BJ (cell line): ENCODE measurements around the gene RUFY2. TPM values are rescaled to one million over a fixed set of nuclear protein-coding genes. Genes with fewer than 3 reads are reported as not detected.
A peak's percentile ranks its signal among the peaks of the same experiment; 100 is the strongest.

Experiments
- CTCF ChIA-PET: fragments of 350-600 bp; formaldehyde crosslinking; extraction: SDS; loops from one replicate; lab custom pipeline; 2021; ENCODE audit warnings: antibody characterized with exemption, inconsistent platforms; lab: Yijun Ruan, JAX
- POLR2A ChIA-PET: fragments of 300-600 bp; sonication (Branson Sonifier 250); formaldehyde crosslinking; extraction: SDS; loops from one replicate; lab custom pipeline; 2021; ENCODE audit warnings: antibody characterized with exemption; lab: Charles Lee
- DNase-seq: peaks from one replicate; pipeline ENCODE4 v3.0.0-alpha.2; 2011; ENCODE audit warnings: low read depth
- H3K27me3 ChIP-seq: 2 replicates; pipeline ENCODE4 v1.6.0; 2011; ENCODE audit warnings: low read length; ENCODE audit not compliant: control insufficient read depth, insufficient read depth
- H3K36me3 ChIP-seq: 2 replicates; pipeline ENCODE4 v1.5.1; 2011; ENCODE audit warnings: low read length; ENCODE audit not compliant: control insufficient read depth, insufficient read depth
- H3K4me3 ChIP-seq: 2 replicates; pipeline ENCODE4 v1.5.1; 2011; ENCODE audit warnings: low read depth, mild to moderate bottlenecking, control low read depth, low read length
- CTCF ChIP-seq: IDR thresholded peaks from 2 replicates; pipeline ENCODE4 v1.5.1; 2011; ENCODE audit warnings: low read depth, mild to moderate bottlenecking, control low read depth, inconsistent platforms, low read length, moderate library complexity; ENCODE audit not compliant: insufficient read depth
- polyA plus RNA-seq: library from polyadenylated mRNA; depleted of rRNA; stranded (reverse); fragments of >200 nt; gene quantifications from 2 replicates; pipeline ENCODE4 v1.2.3, GENCODE V29; 2011; rRNA removed

RUFY2 gene
- polyA plus RNA-seq, 1 experiment, result 6.7 TPM

DNA sequence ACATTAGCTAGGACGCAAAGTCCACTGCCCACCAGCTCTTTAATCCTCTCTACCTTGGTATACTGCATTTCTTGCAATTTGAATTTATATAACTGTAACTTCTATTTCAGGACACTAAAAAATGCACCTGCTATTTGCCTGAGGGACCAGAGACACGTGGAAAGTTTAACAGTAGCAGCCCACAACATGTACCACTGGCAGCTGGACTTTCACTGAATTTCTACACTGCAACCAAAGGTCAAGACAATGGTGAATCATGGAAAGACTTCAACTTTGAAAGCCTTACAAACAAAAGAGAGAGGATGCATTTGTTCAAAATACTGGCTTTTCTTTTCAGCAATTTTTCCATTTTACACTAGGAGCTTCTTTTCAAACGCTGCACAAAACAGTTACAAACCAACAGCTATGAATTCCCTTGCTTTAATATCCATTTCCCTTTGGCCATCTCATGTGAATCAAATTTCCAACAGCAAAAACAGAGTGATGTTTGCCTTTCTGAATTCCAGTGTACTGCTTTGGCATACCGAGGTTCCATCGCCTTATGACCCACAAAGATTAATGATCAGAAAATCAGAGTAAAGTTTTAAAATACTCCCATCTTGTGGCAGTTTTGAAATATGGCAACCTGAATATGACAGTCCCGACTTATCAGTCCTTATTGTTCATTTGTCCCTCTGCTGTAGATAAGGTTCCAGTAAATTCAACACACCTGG is 105.1 kb downstream of the RUFY2 start:
- CTCF ChIA-PET, result interaction anchor here (0.6 to 4.9 kb wide), 22 partner anchors 8 to 592 kb away, joined by 3 to 93 read pairs (median 4); partner anchors contain the start of gene ATOH7
- Histone ChIP-seq H3K36me3 (no peaks in the 10 kb centered on the region), H3K27me3 (no peaks in the 10 kb centered on the region), H3K4me3 (no peak overlapping the region)
- DNase-seq, result peak; percentile 24
- POLR2A ChIA-PET, result no interaction called here
- peak; percentile 50 for TF ChIP-seq CTCF

- CTCF ChIA-PET, result interaction anchor here (0.6 to 4.9 kb wide), 17 partner anchors 8 to 446 kb away, joined by 3 to 93 read pairs (median 6); partner anchors contain the start of gene ATOH7
- DNase-seq, result no peak
- H3K36me3 ChIP-seq, result no peaks in the 10 kb centered on the region
- TF ChIP-seq CTCF, result no peak
- no peaks in the 10 kb centered on the region for H3K27me3 ChIP-seq
- H3K4me3 ChIP-seq, result no peak overlapping the region
- POLR2A ChIA-PET, result no interaction called here
Measured at GRCh38 chr10:68301301-68301700, 105.8 kb downstream of the RUFY2 start.

DNA sequence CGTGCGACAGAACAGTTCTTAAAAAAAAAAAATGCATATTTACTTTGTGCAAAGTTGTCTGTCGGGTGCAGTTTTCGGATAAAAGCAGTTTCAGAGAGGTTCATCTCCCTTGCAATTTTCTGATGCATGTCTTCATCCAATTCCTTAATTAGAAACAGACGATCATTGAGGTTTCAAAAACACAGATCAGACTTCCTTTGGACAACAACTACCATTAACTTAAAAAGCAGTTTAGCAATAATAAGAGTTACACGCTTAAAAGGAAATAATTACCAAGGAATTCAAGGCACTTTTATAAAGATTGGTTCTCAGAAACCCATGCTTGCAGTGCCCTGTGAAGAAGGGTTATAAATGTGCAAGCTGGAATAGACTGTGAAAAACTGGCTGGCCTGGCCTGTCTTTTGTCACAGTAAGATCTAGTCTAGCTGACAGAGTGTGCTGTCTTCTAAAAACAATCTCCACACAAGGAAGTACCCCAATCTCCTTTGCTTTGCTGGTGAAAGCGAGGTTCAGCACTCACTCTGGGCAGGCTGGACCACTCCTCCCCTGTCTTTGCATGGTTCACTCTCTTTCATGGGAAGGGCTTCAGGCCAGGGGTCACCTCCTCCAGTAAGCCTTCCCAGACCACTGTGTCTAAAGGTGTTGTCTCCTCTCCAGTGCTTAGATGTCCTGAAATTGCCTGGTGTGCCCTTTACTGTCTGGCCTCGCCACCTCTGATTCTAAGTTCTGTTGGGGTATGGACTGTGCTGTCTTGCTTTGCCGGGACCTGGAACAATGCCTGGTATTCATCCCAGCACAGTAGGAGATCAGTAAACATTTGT is 110.0 kb downstream of the RUFY2 start:
- ChIA-PET POLR2A (interaction anchor here (0.7 kb wide), 1 partner anchor 574 kb away, joined by 6 read pairs; no protein-coding TSS in a partner anchor), CTCF (interaction anchor here (0.6 to 2.6 kb wide), 2 partner anchors 68 to 84 kb away, joined by 3 to 10 read pairs; no protein-coding TSS in a partner anchor)
- Histone ChIP-seq H3K4me3 (no peak overlapping the region), H3K27me3 (no peaks in the 10 kb centered on the region), H3K36me3 (no peaks in the 10 kb centered on the region)
- DNase-seq, result peak; percentile 48
- no peak for TF ChIP-seq CTCF

Other genes with a start within 250 kb of the RUFY2 start
- 0.05 TPM in 1 of 2 replicates, not detected in the other for gene ATOH7, start 175.2 kb downstream of the RUFY2 start, polyA plus RNA-seq
- 27.7 and 59.1 TPM in 2 replicates for gene HNRNPH3, start 75.2 kb downstream of the RUFY2 start, polyA plus RNA-seq
- 1.1 and 2.1 TPM in 2 replicates for gene PBLD, start 74.3 kb downstream of the RUFY2 start, polyA plus RNA-seq
- 0.74 and 2.4 TPM in 2 replicates for gene DNA2, start 64.7 kb upstream of the RUFY2 start, polyA plus RNA-seq
- gene SLC25A16, start 120.2 kb upstream of the RUFY2 start, polyA plus RNA-seq, result 5.0 and 13.4 TPM in 2 replicates
- gene TET1, start 153.1 kb upstream of the RUFY2 start, polyA plus RNA-seq, result 1.1 and 1.9 TPM in 2 replicates